ENCODE data around the gene ATG14. TPM values are rescaled to one million over a fixed set of nuclear protein-coding genes. Genes with fewer than 3 reads are reported as not detected.

ATG14 gene
- total RNA-seq, 1 experiment from 2014 or later: 4.1 TPM

DNA sequence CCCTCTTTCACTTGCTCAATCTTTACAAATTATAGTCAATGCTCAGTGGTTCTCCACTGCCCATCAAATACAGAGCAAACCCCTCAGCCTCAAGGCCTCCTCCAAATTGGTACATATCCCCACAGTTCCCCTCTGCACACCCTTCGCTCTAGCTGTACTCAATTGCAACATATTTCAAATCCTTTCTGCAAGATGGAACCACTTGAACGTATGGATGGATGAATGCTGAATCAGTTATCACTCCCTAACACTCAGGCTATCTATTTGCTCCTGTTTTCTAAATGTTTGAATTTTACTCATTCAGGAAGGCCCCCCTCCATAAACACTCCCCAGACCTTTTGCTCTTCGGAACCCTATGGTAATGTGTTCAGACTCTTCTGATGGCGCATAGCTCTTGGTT, 24.5 kb downstream of the ATG14 start:
- DNase-seq (ENCODE audit: low read depth): no peak

DNA sequence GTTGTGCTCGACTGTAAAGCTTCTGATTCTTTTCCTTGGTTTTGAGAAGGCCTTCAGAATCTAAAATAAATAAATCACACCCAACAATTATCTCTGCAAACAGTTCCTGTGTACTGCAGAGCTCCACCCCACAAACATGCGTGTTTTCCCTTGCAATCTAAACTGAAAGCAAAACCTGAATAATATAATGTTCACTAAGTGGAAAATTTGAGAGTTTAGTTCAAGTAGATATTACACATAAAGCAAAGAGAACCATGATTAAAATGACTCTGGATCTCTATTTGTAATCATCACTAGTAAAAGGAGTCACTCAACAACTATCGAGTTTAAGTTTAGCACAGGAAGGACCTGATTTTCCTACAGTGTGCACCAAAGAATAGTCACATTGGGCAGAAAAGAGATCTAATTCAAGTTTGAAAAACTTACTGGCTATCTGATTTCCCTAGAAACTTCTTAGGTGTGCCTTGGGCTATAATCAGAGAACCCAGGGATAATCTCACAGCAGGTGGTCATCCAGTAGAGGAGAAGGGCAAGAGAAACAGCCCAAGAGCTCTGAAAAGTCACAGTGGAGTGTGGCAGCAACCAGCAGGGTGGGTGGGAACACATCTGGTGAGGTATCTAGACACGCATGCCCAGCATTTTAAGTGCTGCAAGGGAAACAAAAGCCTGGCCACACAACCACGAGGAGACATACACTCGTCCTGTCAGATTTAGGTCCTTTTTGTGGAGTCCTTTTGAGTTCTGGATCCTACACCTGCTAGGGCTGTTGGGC, 25.4 kb downstream of the ATG14 start:
- DNase-seq (ENCODE audit: low read depth): no peak

DNA sequence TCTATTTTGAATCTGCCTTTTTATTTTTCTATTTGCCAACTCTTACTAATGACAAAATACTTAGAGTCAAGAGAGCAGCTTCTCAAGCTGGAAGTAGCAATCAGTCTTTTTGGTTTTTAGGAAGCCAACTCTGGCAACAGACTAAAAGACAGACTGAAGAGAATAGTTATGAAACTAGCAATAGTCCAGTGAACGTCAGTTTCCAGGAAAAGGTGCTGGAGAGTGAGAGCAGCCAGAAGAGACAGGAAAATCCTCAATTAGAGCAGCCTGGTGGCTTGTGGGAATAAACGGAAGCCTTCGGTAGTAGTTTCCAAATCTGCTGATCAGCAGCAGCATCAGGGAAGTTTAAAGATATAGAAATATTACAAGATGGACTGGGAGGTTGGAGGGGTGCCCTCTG, 27.1 kb downstream of the ATG14 start:
- no peak for DNase-seq (ENCODE audit: low read depth)

DNA sequence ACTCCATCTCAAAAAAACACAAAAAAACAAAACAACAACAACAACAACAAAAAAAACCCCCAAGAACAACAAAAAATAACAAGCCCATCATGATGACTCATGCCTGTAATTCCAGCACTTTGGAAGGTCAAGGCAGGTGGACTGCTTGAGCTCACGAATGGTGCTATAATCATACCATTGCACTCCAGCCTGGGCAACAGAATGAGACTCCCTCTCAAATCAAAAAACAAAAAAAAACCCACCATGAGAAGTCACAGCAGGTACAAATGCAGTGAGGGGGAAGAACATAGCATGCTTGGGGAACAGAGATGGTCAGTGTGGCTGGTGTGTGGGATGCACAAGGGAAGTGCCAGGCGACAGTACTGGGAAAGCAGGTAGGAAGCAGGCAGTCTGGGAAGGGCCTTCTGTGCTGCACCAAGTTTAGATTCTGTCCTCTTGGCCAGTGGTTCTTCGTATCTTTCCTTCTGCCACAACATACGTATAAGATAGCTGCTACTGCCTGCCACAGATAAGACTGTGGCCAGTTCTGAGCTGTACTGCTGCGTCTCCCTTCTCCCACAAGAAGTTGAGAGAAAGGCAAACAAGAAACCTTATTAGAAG, 28.0 kb downstream of the ATG14 start:
- DNase-seq (ENCODE audit: low read depth): no peak

DNA sequence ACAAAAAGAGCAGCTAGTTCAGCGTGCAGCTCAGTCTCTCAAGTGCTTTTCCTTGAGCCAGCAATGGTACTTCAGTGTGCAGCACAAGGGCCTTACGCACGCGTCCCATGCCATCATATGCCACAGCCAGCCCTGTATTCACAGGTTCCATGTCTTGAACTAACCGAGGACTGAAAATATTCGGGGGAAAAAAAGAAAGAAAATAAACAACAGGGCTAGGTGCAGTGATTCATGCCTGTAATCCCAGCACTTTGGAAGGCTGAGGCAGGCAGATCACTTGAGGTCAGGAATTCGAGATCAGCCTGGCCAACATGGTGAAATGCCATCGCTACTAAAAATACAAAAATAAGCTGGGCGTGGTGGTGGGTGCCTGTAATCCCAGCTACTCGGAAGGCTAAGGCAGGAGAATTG, 28.6 kb downstream of the ATG14 start:
- peak; percentile 20 for DNase-seq (ENCODE audit: low read depth)

DNA sequence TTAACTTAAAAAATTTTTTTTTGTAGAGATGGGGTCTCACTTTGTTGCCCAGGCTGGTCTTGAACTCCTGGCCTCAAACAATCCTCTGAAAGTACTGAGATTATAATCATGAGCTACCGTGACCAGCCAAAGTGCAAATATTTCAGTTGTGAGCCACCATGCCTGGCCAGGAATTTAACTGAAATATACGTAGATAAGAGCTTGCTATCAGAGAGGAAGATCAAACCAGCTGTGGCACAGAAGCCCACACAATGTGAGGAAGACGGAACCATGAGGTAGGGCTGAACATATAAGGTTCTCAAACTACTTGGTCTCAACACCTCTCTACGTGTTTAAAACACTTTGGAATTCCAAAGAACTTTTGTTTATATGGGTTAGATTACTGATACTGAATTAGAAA, 29.1 kb downstream of the ATG14 start:
- DNase-seq (ENCODE audit: low read depth): peak; percentile 16

DNA sequence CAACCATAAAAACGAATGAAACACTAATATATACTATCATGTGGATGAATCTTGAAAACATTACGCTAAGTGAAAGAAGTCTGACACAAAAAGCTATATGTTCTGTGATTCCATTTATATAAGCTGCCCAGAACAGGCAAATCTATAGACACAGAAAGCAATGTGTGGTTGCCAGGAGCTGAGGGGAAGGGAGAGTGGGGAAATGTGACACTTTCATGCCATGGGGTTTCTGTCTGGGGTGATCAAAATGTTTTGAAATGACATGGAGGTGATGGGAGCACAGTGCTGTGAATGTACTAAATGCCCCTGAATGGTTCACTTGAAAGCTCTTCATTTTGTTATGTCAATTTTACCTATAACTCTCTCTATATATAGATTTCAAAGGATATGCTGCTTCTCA, 30.1 kb downstream of the ATG14 start:
- no peak for DNase-seq (ENCODE audit: low read depth)

DNA sequence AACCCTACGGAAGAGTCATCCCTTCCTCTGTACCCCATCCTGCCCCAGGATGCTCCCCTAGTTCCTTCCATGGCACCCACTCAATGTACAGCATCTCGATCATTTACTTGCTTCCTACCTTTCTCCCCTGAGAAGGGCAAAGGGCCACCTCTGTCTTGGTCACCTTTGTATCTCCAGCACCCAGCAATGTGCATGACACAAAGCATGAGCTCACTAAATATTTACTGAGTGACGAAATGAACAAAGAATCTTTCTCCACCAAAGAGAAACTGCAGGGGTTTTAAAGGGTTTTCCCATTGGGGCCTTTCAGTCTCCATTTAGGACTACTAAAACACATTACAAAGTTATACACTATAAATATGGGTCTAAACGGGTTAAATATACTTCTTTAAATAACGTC, 30.6 kb downstream of the ATG14 start:
- no peak for DNase-seq (ENCODE audit: low read depth)

DNA sequence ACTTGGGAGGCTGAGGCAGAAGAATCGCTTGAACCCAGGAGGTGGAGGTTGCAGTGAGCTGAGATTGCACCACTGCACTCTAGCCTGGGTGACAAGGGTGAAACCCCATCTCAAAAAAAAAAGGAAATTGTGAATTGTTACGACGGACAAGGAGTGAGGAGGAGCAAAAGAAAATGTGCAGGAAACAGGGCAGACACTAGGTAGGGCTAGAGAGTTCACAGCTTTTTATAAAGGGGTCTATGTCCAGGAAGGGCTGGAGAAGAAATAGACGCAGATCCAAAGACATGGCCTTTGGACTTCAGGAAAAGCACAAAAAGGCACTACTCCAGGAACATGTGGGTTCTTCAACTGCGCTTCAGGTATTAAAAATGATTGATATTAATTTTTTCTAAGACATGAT, 34.4 kb downstream of the ATG14 start:
- DNase-seq (ENCODE audit: low read depth): no peak

DNA sequence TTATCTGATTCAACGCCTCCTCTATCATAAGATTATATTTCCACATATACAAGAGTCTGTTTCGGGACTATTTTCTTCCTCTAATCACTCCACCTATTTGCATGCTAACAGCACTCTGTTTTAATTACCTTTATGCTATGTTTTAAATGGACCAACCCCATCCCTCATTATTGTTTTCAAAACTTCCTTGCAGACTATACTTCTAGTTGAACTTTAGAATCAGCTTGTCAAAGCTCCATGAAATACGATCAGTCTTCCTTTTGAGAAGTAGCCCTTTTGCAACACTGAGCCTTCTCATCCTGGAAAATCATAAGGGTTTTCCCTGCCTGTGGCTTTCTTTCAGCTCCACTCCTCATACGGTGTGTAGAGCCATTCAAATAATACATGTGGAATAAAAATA, 36.9 kb downstream of the ATG14 start:
- no peak for DNase-seq (ENCODE audit: low read depth)

DNA sequence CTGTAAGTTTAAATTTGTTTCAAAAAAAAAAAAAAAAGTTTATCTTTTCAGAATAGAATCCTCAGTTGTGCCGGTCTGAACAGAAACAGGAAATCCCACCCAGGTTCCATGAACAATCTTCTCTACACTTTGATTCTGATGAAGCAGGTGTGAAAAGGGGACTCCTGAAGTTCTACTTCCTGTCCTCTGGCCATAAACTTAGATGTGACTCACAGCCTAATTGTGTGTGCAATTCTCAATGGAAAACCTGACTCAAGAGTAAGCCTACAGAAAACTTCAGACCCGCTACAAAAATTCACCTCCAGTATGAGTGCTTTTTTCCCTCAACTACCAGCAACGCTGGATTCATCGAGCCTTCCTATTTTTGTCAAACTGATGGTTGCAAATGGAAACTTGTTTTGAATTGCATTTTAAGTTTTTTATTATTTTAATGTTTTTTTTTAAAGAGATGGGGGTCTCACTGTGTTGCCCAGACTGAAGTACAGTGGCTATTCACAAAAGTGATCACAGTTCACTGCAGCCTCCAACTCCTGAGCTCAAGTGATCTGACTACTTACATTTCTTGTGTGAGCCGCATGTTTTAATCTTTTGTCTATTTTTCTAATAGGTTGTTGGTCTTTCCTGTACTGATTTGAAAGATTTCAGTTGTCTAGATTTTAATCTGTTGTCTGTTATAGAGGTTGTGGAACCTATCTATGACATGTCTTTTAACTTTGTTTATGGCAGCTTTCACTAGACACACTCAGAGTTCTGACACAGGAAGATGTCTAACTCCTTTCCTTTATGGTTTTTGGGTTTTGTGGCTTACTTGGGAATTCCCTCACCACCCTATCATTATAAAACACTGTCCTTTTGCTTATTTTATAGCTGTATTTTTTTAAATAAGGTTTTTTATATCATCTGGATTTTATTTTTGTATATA, 37.6 kb downstream of the ATG14 start:
- DNase-seq (ENCODE audit: low read depth): peak; percentile 64

DNA sequence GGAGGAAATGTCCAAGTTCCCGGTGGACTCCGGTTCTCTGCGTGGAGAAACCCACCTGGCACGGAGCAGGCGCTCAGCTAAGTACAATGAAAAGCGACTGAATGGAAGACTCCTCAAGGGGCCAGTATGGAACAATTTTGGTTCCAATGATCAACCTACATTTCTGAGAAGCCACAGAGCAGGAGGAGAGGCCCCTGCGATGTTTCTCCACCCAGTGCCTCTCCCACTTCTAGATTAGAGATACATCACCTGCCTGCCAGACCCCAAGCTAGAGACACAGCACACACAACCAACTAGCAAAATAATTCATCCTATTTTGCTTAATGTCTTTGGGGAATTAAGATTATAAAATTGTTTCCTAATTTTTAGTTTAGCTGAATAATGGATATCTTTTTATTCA, 38.8 kb downstream of the ATG14 start:
- DNase-seq (ENCODE audit: low read depth): no peak

DNA sequence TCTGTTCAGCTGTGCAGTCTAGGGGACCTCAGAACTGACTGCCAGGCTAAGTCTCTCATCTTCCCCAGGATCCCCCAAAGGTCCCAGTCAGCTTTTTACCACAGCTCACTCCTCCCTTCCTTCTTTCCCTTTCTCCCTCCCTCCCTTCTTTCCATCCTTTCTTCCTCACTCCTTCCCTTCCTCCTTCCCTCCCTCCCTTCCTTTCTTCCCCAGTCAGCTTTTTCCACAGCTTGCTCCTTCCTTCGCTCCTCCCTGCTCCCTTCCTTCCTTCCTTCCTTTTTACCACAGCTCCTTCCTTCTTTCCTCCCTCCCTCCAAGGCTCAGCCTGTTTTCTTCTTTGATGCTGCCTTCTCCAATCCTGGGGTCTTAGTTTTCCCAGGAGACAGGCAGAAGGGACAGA, 39.2 kb downstream of the ATG14 start:
- no peak for DNase-seq (ENCODE audit: low read depth)

DNA sequence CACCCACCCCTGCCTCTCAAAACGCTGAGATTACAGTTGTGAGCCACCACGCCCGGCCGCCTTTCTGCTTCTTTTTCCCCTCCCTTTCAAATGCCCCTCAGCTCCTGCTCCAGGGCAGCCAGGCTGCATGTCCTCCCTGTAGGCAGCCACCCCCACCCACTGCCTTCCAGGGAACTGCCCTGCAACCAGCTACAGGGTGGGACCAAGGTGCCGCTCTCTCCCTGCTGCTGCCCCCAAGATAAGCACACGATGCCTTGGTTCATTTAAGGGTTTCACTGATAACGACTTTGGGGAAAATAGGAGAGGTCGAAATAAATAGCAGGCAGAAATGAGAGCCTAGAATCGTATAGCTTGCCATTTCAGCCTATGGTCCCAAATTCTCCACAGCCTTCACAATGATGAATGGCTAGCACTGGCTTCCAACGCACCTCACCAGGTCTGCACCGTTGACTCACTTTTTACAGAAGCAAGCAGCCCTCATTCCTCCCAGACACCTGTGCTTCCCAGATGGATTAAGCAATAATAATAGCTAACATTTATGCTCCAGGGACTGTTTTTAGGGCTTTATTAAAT, 40.7 kb downstream of the ATG14 start:
- no peak for DNase-seq (ENCODE audit: low read depth)

DNA sequence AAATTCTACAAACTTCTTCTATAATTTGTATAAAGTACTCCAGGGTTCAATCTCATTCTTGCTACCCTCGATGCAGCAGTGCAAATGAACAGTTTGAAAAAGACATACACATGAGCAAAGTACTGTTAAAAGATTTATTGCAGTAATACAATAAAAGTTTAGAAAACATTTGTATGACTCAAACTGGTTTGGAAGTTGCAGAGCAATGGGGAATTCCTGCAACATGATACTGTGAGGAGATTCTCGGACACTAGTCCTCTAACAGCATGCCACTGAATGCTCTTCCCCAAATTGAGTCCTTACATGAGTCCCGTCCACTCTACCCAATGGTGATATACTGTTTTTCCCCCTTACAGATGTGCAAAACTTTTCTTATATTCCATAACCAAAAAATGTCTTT, 45.4 kb downstream of the ATG14 start:
- DNase-seq (ENCODE audit: low read depth): peak; percentile 32

DNA sequence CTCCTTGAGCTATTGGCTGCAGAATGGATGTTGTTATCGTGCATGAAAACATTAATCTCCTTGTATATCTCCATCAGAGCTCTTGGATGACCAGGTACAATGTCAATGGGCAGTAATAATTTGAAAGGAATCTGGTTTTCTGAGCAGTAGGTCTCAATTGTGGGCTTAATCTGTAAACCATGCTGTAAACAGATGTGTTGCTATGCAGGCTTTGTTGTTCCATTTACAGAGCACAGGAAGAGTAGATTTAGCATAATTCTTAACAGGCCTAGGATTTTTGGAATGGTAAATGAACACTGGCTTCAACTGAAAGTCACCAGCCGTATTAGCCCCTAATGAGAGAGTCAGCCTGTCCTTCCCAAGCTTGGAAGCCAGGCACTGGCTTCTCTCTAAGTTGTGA, 50.4 kb downstream of the ATG14 start:
- peak; percentile 8 for DNase-seq (ENCODE audit: low read depth)

DNA sequence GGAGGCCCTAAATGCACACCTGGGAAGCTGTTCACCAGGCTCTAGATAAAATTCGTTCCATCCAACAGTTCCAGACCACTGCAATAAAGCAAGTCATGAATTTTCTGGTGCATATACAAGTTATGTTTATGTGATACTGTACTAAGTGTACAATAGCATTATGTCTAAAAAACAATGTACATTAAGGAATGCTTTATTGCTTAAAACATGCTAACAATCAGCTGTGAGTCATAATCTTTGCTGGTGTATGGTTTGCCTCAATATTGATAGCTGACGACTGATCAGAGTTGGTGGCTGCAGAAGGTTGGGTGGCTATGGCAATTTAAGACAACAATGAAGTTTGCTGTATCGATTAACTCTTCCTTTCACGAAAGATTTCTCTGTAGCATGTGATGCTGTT, 52.3 kb downstream of the ATG14 start:
- no peak for DNase-seq (ENCODE audit: low read depth)

DNA sequence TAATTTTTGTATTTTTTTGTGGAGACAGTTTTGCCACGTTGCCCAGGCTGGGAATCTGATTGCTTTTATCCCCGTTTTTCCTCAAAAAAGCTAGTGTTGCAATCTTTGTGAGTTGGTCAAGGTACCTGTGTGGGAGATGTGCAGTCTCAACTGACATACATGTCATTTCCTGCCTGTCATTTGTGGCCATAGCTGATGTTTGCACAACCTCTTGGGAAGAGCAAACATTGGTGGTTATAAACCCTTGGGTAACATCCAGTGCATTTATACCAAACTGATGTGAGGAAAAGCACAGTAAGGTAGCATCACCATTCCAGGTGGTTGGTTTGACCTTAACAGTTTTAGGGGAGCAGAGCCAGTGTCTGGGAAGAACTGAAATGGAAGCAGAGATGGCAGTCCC, 54.7 kb downstream of the ATG14 start:
- DNase-seq (ENCODE audit: low read depth): no peak

DNA sequence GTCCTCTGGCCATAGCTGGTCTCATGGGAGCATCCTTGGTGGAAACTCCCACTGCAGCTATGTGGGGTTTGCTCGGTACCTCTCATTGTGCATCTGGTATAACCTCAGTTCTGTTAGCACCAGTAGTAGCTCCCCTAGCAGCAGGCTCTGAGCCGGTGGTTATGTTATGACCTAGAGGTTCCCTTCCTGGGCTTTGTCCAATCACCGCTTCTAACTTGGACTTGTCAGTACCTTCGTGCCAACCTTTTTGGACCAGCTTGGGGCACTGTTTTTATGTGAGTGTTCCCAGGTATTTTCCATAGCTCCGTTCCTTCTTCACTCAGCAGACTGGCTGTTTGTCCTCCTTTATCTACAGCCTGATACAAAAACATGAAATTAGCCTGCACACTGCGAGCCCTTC, 55.7 kb downstream of the ATG14 start:
- no peak for DNase-seq (ENCODE audit: low read depth)

DNA sequence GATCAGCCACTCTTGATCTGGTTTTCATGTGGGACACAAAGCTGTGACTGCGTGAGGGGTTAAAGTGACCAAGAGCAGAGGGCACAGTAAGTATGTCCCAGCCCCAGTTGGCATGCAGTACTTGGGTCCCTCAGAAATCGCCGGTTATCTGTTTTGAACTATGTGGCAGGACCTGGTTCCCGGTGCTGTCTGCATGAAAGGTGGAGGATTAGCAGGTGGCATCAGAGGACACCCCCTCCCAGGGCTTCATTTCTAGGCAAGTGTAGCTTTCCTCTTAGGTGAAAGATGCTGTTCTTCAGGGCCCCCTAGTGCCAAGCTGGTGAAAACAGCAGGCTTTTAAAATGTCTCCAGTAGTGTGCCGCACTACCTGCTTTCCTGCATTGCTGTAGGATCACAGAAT, 57.1 kb downstream of the ATG14 start:
- peak; percentile 23 for DNase-seq (ENCODE audit: low read depth)

DNA sequence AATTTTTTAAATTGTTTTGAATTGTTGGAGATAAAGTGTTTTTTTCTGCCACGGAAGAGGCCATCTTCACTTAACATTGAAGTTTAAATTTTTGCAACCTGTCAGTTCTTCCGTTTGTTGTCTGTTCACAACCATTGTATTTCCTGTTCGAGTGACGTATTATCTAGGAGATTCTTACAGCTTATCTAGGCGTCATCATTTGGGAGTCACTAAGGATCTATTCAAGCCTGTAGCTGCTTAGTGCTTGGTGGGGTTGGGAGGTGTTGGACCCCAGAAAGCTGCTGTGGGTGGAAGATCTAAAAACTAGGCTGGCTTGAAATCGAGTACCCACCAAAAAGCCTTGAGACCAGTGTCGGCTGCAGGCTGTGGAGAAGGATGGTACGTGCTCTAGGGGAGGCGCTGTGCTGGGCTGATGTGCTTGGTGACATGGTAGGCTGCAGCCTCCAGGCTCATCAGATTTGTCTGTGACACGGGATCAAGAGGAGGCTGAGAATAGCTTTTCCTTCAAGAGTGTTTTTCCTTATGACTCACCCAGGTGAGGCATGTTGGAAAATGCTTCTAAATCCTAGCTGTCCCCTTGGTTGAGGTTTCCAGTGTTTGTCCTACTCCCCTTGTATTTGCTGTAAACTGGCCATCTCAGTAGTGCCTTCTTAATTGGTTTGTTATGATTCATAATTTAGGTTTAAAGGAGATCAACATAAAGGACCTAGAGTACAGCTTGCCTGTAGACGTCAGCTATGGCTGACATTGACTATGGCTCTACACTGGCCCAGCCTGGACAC, 57.8 kb downstream of the ATG14 start:
- DNase-seq (ENCODE audit: low read depth): no peak

DNA sequence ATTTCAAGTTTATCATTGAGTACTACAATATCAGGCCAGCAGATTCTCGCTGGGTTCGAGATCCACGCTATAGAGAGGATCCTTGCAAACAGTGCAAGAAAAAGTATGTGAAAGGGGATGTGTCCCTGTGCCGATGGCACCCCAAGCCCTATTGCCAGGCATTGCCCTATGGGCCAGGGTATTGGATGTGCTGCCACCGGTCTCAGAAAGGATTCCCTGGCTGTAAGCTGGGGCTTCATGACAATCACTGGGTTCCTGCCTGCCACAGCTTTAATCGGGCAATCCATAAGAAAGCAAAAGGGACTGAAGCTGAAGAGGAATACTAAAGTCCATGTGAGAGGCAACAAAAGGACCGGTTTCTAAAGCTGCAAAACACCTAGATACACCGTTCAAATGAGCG, 59.4 kb downstream of the ATG14 start:
- no peak for DNase-seq (ENCODE audit: low read depth)
